Stimulated activated CD8-positive, alpha-beta memory T cell treated with anti-CD3 and anti-CD28 coated beads, Interleukin-15, amount 100 ng/mL, for 24 hours (primary cell): ENCODE results near the gene LMBR1L.
"Not testable (repeated sequence)": the region's sequence is repeated elsewhere in the genome, so short reads cannot be mapped to it uniquely, and the experiment has no call there.

Source experiments
- DNase-seq: peaks from one replicate; pipeline ENCODE4 v3.0.0-alpha.2; 2020; ENCODE audit warnings: low read depth

The LMBR1L gene

GRCh38 chr12:49110464-49111155 lies at the start of gene LMBR1L:
Gene LMBR1L (minus strand): TSS chr12:49110847. CDS start chr12:49110555, 292 bp downstream.
- peak; percentile 69 for DNase-seq

GRCh38 chr12:49160399-49160798 lies 49.8 kb upstream of the LMBR1L start:
- DNase-seq: no peak

DNA sequence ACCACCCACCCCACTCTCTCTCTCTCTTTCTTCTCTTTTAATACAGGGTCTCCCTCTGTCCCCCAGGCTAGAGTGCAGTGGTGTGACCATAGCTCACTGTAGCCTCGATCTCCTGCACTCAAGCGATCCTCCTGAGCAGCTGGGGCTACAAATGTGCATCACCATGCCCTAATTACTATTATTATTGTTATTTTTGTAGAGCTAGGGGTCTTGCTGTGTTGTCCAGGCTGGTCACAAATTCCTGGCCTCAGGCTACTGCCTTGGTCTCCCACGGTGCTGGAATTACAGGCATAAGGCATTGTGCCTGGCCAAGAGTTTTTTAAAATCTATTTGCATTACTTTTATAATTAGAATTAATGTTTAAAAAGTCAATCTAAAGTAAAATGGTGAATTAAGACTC lies 43.6 kb upstream of the LMBR1L start:
- no peak for DNase-seq

DNA sequence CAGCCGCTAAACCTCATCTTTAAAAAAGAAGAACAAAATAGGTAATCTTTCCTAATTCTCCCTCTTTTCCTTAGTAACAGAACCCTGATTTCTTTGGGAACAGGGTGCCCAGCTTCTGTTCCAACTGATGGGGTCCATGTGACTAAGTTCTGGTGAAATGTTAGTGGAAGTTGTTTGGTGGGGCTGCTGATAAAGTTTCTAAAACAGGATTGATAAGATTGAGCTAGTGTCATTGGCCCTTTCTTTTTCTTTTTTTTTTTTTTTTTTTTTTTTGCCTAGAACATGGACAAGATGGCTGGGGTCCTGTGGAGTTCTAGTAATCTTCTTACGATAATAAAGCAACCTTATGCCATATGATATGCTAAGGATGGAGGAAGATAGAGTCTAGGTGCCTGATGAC lies 36.7 kb upstream of the LMBR1L start:
- DNase-seq: no peak

GRCh38 chr12:49146406-49146805 lies 35.8 kb upstream of the LMBR1L start:
- no peak for DNase-seq

DNA sequence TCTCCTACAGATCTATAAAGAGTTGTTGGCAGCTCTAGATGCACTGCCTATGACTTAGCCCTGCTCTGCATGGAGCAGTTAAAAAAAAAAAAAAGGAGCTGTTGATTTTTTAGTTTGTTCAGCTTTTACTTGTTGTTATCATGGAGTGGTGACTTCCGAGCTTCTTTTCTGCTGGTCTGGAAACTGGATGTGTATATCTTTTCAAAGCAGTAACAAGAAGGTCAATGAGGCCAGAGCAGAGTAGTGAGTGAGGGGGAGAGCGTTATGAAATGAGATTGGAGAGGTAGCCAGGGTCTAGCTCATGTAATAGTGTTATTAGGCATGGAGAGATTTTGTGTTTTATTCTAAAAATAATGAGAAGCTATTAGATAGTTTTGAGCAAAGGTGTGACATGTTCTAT lies 33.7 kb upstream of the LMBR1L start:
- DNase-seq: no peak

DNA sequence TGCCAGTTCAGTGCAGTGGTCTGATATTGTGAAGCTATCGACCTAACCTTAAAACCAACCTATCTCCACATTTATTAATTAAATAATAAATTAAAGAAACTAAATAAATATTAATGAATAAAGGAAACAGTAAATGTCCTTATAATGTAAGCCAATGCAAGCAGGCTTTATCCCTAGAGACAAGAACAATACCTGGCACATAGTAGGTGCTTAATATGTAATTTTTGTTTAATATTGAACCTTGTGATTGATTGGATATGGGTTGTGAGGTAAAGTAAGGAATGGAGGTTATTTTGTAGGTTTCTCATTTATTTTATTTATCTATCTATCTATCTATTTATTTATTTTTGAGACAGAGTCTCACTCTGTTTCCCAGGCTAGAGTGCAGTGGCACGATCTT lies 28.4 kb upstream of the LMBR1L start:
- no peak for DNase-seq

DNA sequence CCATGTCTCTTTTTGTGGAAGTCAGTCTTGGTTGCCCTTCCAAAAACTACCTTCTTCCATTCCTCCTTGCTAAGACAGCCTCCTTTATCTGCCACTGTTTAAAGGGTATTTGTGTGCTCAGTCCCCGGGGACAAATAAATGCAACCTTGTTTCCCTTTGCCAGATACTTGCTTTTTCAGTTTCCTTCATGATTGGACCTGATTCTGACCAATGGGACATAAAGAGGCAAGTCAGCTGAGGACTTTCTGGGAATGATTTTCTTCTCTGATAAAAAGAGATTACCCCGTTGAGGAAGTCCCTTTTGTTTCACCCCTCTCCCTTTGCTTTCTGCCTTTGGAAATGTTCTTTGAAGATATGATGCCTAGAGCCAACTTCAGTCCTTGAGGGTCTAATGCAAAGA lies 27.9 kb upstream of the LMBR1L start:
- no peak for DNase-seq

DNA sequence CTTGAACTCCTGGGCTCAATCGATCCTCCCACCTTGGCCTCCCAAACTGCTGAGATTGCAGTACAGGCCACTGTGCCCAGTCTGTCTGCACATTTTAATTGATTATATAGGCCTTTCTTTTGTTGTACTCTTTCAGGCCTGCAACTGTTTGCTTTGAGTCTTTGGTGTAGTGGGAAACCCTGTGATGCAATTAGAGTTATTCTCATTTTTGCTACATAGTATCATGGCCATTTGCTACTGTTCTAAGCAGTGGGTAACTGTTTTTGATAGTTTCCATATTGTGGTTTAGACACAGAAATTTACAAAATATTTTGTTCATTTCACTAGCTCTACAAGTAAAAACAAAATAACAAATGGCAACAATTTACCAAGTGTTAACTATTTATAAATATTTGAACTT lies 26.8 kb upstream of the LMBR1L start:
- DNase-seq: no peak

GRCh38 chr12:49136997-49137396 lies 26.4 kb upstream of the LMBR1L start:
- DNase-seq: not testable (repeated sequence)

DNA sequence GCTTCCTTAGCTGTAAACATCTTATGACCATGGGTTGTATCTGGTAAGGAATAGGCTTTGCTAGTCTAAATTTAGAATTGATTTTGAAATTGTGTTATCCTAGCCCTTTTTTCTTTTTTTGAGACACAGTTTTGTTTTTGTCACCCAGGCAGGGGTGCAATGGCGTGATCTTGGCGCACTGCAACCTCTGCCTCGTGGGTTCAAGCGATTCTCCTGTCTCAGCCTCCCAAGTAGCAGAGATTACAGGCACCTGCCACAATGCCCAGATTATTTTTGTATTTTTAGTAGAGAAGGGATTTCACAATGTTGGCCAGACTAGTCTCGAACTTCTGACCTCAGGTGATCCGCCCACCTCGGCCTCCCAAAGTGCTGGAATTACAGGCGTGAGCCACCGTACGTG lies 22.9 kb upstream of the LMBR1L start:
- no peak for DNase-seq

- DNase-seq: no peak
Observed at GRCh38 chr12:49133014-49133413, 22.4 kb upstream of the LMBR1L start.

DNA sequence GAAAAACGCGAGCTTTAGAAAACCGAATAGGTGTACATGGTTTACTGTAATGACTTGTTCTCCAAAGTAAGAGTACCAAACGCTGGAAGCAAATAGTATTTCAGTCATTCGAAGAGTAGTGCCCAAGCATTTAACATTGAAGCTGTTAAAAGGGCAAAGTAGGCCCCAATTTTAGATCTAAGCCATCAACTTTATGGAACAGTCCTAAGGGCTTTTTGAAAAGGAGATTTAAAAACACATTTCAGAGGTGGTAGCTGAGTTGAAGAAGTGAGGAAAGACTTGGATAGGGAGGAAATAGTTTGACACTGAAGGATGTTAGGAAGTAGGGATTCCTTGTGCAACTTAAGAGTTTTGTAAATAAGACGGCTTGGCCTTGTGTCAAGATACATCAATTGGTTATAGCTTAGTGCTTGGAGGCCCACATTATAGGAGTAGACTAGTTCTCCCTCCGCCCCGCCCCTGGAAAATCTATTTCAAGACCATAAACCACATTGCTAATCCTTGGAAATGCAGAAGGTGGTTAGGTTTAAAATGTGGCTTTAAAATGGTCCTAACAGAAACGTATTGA lies 21.3 kb upstream of the LMBR1L start:
- no peak for DNase-seq

DNA sequence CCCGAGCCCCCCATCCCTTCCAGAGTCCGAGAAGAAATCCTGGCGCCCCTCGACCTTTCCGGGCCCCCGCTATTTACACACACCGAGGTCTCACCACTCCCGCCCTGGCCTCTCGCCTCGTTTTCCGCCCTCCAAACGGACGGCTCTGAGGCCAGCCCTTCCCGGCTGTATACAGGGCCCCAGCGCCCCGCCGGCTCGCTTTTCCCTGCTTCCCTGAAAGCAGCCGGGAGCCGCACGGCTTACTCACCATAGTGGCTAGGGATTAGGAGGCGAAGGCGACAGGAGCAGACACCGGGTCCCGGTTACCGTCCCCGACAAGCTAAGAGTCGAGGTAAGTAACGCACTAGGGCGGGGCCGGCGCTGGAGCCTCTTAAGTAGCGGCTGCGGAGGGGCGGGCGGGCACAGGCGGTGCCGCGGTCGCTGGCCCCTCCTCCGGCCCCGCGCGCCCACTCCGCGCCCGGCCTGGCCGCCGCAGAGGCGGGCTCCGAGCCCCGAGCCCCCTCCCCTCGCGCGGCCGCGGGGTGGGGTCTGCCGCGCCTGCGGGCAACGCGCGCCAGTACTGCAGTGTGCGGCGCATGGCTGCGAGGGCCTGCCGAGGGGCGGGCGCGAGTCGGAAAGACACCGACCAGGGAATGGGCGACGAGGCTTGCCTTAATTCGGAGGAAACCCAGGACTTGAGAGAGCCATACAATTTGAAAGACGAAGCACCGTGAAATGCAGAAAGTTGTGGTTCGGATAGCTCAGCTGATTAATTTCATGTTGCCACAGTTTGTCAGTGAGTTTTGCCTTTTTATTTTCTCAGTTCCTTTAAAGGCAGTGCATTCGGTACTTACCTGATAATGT lies 20.6 kb upstream of the LMBR1L start, which contains the start of gene TUBA1B:
TUBA1B (minus strand) TSS at position 345 of the 843 bp plus-strand sequence; CDS start at position 250, 95 bp downstream.
- DNase-seq: peak; percentile 82

GRCh38 chr12:49130151-49131050 lies 19.8 kb upstream of the LMBR1L start:
- peak; percentile 83 for DNase-seq

DNA sequence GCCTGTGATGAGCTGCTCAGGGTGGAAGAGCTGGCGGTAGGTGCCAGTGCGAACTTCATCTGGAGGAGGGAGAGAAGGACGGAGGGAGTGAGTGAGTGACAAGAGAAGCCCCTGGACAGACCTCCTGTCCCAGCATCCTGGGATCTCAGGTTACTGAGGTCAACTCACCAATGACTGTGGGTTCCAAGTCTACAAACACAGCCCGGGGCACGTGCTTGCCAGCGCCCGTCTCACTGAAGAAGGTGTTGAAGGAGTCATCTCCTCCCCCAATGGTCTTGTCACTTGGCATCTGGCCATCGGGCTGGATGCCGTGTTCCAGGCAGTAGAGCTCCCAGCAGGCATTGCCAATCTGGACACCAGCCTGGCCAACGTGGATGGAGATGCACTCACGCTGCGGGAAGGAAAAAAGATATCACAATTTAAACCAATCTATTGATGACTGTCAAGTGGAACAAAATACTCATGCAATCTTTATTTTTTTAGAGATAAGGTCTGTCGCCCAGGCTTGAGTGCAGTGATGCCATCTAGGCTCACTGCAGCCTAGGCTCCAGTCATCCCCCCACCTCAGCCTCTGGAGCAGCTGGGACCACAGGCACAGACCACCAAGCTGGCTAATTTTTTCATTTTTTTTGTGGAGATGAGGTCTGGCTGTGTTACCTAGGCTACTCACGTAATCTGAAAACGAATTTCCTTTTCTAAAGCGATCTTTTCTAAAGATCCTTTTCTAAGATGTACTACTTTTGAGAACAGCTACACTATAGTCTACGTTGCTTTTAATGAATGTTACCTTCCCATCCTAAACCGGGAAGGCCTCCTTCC lies 18.9 kb upstream of the LMBR1L start:
- no peak for DNase-seq

GRCh38 chr12:49127971-49128370 lies 17.3 kb upstream of the LMBR1L start:
- not testable (repeated sequence) for DNase-seq

- no peak for DNase-seq
Observed at GRCh38 chr12:49126852-49127763, 16.5 kb upstream of the LMBR1L start.

DNA sequence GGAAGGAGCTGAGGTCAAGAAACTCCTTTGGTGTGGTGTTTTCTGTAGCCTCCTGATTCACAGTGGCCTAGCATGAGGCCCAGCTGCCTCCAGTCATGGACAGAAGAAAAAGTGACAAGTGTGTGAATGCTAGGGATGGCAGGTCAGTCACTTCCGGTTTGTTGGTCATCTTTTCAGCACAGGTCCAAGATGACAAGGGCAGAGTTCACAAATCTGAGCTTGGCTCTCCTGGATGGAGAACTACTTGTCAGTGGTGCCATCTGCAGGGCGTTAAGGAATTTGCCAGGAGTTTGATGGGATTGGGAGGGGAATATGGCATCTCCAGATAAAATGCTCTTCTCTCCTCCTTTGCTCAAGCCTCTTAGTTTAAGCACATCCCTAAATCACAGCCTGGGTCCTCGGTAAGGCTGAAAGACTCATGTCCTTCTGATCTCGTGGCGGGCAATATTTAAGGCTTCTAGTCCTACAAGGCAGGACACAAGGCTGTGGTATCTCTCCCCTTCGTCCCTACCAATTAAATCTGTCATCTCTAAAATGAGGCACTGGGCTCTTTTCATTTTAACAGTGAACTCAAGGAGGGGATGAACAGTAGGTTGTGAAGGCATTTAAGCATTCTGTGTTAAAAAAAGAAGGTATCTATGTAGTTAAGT lies 10.5 kb upstream of the LMBR1L start:
- no peak for DNase-seq
